ENCODE measurements around the gene PRSS22. TPM values are rescaled to one million over a fixed set of nuclear protein-coding genes. Genes with fewer than 3 reads are reported as not detected.

PRSS22 gene
- total RNA-seq, 3 donors from 2014 or later: 1.6 to 29.0 (median 1.9) TPM

- TF ChIP-seq CTCF (IDR thresholded peaks at IDR 0.05): no peak
- ATAC-seq: peak; percentile 29
These were observed 39.1 kb upstream of the PRSS22 start for GRCh38 chr16:2897110-2897509.

GRCh38 chr16:2896480-2897010 lies 38.6 kb upstream of the PRSS22 start:
- no peaks in the 10 kb centered on the region for H3K4me1 ChIP-seq (ENCODE audit: low read depth)
- H3K36me3 ChIP-seq (ENCODE audit: low read depth): no peaks in the 10 kb centered on the region
- intact Hi-C loops (cut with DNase I, micrococcal nuclease): no loop called here
- TF ChIP-seq CTCF (IDR thresholded peaks at IDR 0.05): no peak
- no peak for ATAC-seq
- DNase-seq: no peak
- H3K4me3 ChIP-seq: no peak overlapping the region
- H3K9me3 ChIP-seq: no peaks in the 10 kb centered on the region

More at GRCh38 chr16:2897110-2897509, 39.1 kb upstream of the PRSS22 start:
- H3K36me3 ChIP-seq (ENCODE audit: low read depth): no peaks in the 10 kb centered on the region
- H3K4me1 ChIP-seq (ENCODE audit: low read depth): no peaks in the 10 kb centered on the region
- H3K9me3 ChIP-seq: no peaks in the 10 kb centered on the region
- H3K4me3 ChIP-seq: no peak overlapping the region
- DNase-seq: no peak
- intact Hi-C loops (cut with DNase I, micrococcal nuclease): no loop called here

- H3K36me3 ChIP-seq (ENCODE audit: low read depth): no peaks in the 10 kb centered on the region
- no peak for TF ChIP-seq CTCF (IDR thresholded peaks at IDR 0.05)
- no peak overlapping the region for H3K4me3 ChIP-seq
- intact Hi-C loops (cut with DNase I, micrococcal nuclease): no loop called here
- ATAC-seq (no peak), DNase-seq (peak in 1 of 3 donors; percentile 7)
- no peaks in the 10 kb centered on the region for H3K4me1 ChIP-seq (ENCODE audit: low read depth)
- H3K9me3 ChIP-seq: no peaks in the 10 kb centered on the region
These were observed 37.8 kb upstream of the PRSS22 start for GRCh38 chr16:2895813-2896212.

GRCh38 chr16:2894231-2894630 lies 36.3 kb upstream of the PRSS22 start:
- intact Hi-C loops (cut with DNase I, micrococcal nuclease): no loop called here
- DNase-seq: no peak
- H3K4me3 ChIP-seq: no peak overlapping the region
- H3K4me1 ChIP-seq (ENCODE audit: low read depth): no peaks in the 10 kb centered on the region
- no peak for ATAC-seq
- no peaks in the 10 kb centered on the region for H3K9me3 ChIP-seq
- no peaks in the 10 kb centered on the region for H3K36me3 ChIP-seq (ENCODE audit: low read depth)
- no peak for TF ChIP-seq CTCF (IDR thresholded peaks at IDR 0.05)

- Histone ChIP-seq H3K36me3 (ENCODE audit: low read depth) (no peaks in the 10 kb centered on the region), H3K4me3 (no peak overlapping the region), H3K9me3 (no peaks in the 10 kb centered on the region), H3K4me1 (ENCODE audit: low read depth) (peaks cover 6% of the 10 kb centered on the region)
- DNase-seq (no peak), ATAC-seq (no peak)
- intact Hi-C loops (cut with DNase I, micrococcal nuclease): no loop called here
- TF ChIP-seq CTCF (IDR thresholded peaks at IDR 0.05): no peak
These were observed 26.1 kb upstream of the PRSS22 start for GRCh38 chr16:2884041-2884451.

- no peak for TF ChIP-seq CTCF (IDR thresholded peaks at IDR 0.05)
- no peaks in the 10 kb centered on the region for H3K9me3 ChIP-seq
- intact Hi-C loops (cut with DNase I, micrococcal nuclease): no loop called here
- peak; percentile 2 for ATAC-seq
- H3K4me3 ChIP-seq: peak overlapping the region; percentile 73
- DNase-seq: peak in 2 of 3 donors; percentile 37 to 70
- H3K36me3 ChIP-seq (ENCODE audit: low read depth): no peaks in the 10 kb centered on the region
- H3K4me1 ChIP-seq (ENCODE audit: low read depth): peaks cover 6% of the 10 kb centered on the region
These were observed 25.5 kb upstream of the PRSS22 start for GRCh38 chr16:2883458-2883908.

Measured in mucosa of descending colon (tissue), 3 donors.